ENCODE results near the gene UBR2.
"Not testable (repeated sequence)": the region's sequence is repeated elsewhere in the genome, so short reads cannot be mapped to it uniquely, and the experiment has no call there.

GRCh38 chr6:42559276-42559675, 4.6 kb upstream of the UBR2 start:
- TF ChIP-seq CTCF (IDR thresholded peaks at IDR 0.05; ENCODE audit: low read depth, low read length); EZH2phosphoT487 (IDR thresholded peaks at IDR 0.05; ENCODE audit: low read depth): not testable (repeated sequence)

Data from OCI-LY3 (cell line).